ENCODE results near the gene C19orf73. TPM values are rescaled to one million over a fixed set of nuclear protein-coding genes. Genes with fewer than 3 reads are reported as not detected.

Gene C19orf73
- total RNA-seq, 4 donors from 2014 or later = 4.9 to 11.2 (median 8.9) TPM

DNA sequence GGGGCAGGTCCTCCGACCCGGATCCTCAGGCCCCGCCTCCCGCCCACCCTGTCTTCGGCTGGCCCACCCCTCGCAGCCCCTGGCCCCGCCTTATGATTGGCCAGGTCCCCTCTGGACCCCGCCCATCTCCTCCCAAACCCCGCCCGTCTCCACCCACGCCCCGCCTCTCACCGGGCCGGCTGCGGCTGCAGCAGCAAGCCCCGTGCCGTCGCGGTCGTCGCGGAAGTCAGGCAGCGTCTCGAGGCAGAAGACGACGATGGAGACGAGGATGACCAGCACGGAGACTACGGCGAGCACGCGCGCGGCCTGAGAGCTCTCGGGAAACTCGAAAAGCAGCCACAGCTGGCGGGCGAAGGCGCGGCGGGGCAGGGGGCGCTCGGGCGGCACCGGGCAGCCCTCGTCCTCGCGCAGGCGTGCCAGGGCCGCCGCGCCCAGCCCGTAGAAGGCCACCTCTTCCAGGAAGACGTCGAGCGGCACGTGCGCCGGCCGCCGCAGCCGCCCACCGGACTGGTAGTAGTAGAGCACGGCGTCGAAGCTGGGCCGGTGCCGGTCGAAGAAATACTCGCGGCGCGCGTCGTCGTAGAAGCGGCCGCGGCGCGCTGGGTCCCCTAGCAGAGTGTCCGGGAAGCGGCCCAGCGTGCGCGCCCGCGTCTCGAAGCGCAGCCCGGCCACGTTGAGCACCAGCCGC lies 46.9 kb downstream of the C19orf73 start:
- no peak overlapping the region for H3K4me3 ChIP-seq (ENCODE audit: low read depth, poor library complexity, severe bottlenecking)
- TF ChIP-seq, protein P1, sequence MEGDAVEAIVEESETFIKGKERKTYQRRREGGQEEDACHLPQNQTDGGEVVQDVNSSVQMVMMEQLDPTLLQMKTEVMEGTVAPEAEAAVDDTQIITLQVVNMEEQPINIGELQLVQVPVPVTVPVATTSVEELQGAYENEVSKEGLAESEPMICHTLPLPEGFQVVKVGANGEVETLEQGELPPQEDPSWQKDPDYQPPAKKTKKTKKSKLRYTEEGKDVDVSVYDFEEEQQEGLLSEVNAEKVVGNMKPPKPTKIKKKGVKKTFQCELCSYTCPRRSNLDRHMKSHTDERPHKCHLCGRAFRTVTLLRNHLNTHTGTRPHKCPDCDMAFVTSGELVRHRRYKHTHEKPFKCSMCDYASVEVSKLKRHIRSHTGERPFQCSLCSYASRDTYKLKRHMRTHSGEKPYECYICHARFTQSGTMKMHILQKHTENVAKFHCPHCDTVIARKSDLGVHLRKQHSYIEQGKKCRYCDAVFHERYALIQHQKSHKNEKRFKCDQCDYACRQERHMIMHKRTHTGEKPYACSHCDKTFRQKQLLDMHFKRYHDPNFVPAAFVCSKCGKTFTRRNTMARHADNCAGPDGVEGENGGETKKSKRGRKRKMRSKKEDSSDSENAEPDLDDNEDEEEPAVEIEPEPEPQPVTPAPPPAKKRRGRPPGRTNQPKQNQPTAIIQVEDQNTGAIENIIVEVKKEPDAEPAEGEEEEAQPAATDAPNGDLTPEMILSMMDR (IDR thresholded peaks at IDR 0.05) = no peak
- no peak for TF ChIP-seq POLR2A (IDR thresholded peaks at IDR 0.05)
- intact Hi-C loops (cut with DNase I; ENCODE audit: low total_unique reads) = no loop called here
- peak in 1 of 2 donors; percentile 84 for DNase-seq (ENCODE audit: low spot score in 2 of 2)
- WGBS, 2 donors = 5% methylated on average over 31 to 32 of the region's 93 CpGs

DNA sequence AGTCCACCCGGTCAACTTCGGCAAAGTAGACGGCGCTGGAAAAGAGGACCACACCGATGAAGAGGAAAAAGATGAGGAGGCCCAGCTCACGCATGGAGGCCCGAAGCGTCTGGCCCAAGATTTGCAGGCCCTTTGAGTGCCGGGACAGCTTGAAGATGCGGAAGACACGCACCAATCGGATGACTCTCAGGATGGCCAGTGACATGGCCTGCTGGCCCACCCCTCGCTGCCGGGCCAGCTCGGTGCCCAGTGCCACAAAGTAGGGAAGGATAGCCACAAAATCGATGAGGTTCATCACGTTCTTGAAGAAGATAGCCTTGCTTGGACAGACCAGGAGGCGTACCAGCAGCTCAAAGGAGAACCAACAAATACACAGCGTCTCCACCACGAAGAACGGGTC lies 48.5 kb downstream of the C19orf73 start:
- H3K4me3 ChIP-seq (ENCODE audit: low read depth, poor library complexity, severe bottlenecking) = no peak overlapping the region
- intact Hi-C loops (cut with DNase I; ENCODE audit: low total_unique reads) = no loop called here
- 96 to 97% methylated on average over 21 of the region's 21 CpGs for WGBS, 2 donors
- TF ChIP-seq, protein P1 (IDR thresholded peaks at IDR 0.05) = no peak
- TF ChIP-seq POLR2A (IDR thresholded peaks at IDR 0.05) = no peak
- no peak for DNase-seq (ENCODE audit: low spot score in 2 of 2)

DNA sequence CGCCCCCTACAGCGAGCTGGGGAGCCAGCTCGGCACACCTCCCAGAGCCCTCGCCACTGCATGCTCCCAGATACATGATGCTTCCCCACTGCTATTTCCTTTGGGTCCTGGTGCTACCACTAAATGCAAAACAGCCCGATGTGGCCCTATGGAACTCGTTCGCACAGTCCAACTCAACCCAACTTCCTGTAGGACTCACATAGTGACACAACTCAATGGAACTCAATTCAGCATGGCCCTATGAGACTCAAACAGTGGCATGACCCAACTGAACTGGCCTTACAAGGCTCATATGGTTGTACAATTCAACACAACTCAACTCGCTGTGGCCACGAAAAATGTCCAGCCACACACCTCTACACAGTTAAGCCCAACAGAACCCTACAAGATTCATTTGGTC lies 49.9 kb downstream of the C19orf73 start:
- no peak overlapping the region for H3K4me3 ChIP-seq (ENCODE audit: low read depth, poor library complexity, severe bottlenecking)
- DNase-seq (ENCODE audit: low spot score in 2 of 2) = no peak
- 88 to 92% methylated on average over 9 of the region's 9 CpGs for WGBS, 2 donors
- no peak for TF ChIP-seq POLR2A (IDR thresholded peaks at IDR 0.05)
- TF ChIP-seq, protein P1 (IDR thresholded peaks at IDR 0.05) = no peak
- intact Hi-C loops (cut with DNase I; ENCODE audit: low total_unique reads) = no loop called here

Other genes with a start within 250 kb of the C19orf73 start
- 100 to 1,000 TPM in 1 of 4 donors, 10 to 100 TPM in 3; 91.6 to 152 (median 97.5) TPM for gene PPP1R15A, start 246.7 kb downstream of the C19orf73 start, total RNA-seq
- not detected for gene TULP2, start 220.4 kb downstream of the C19orf73 start, total RNA-seq
- 100 to 1,000 TPM; 162 to 269 (median 189) TPM for gene NUCB1, start 218.8 kb downstream of the C19orf73 start, total RNA-seq
- gene DHDH, start 185.4 kb downstream of the C19orf73 start, total RNA-seq = not detected
- gene BAX, start 164.3 kb downstream of the C19orf73 start, total RNA-seq = 10 to 100 TPM; 15.5 to 36.3 (median 31.1) TPM
- 1,000 to 10,000 TPM; 1,012 to 1,617 (median 1,174) TPM for gene FTL, start 153.8 kb downstream of the C19orf73 start, total RNA-seq
- gene GYS1, start 125.8 kb downstream of the C19orf73 start, total RNA-seq = 10 to 100 TPM; 16.4 to 33.3 (median 20.5) TPM
- gene RUVBL2, start 125.3 kb downstream of the C19orf73 start, total RNA-seq = 10 to 100 TPM; 61.3 to 83.8 (median 83.3) TPM
- gene LHB, start 102.1 kb downstream of the C19orf73 start, total RNA-seq = 1 to 10 TPM in 3 of 4 donors, not detected in 1; 1.2 to 4.2 (median 1.8) TPM
- not detected for gene CGB3, start 94.8 kb downstream of the C19orf73 start, total RNA-seq
- gene CGB2, start 87.3 kb downstream of the C19orf73 start, total RNA-seq = not detected
- 1 to 10 TPM in 1 of 4 donors, not detected in 3; 2.2 TPM for gene CGB1, start 82.2 kb downstream of the C19orf73 start, total RNA-seq
- not detected for gene CGB5, start 75.3 kb downstream of the C19orf73 start, total RNA-seq
- gene CGB8, start 70.0 kb downstream of the C19orf73 start, total RNA-seq = not detected
- gene CGB7, start 61.4 kb downstream of the C19orf73 start, total RNA-seq = 1 to 10 TPM; 1.0 to 8.8 (median 2.2) TPM
- gene NTF4, start 54.3 kb downstream of the C19orf73 start, total RNA-seq = 10 to 100 TPM in 1 of 4 donors, 1 to 10 TPM in 3; 7.4 to 16.8 (median 8.4) TPM
- gene KCNA7, start 46.4 kb downstream of the C19orf73 start, total RNA-seq = under 1 TPM in 1 of 4 donors, not detected in 3; 0.06 TPM
- 100 to 1,000 TPM; 172 to 375 (median 285) TPM for gene SNRNP70, start 33.7 kb downstream of the C19orf73 start, total RNA-seq
- gene LIN7B, start 4.8 kb downstream of the C19orf73 start, total RNA-seq = 10 to 100 TPM; 53.9 to 62.5 (median 54.7) TPM
- 10 to 100 TPM; 52.3 to 78.1 (median 64.4) TPM for gene PPFIA3, start 401 bp upstream of the C19orf73 start, total RNA-seq
- gene HRC, start 36.3 kb upstream of the C19orf73 start, total RNA-seq = 1 to 10 TPM; 1.1 to 4.0 (median 1.2) TPM
- 10 to 100 TPM; 50.7 to 76.2 (median 70.3) TPM for gene TRPM4, start 38.6 kb upstream of the C19orf73 start, total RNA-seq
- gene SLC6A16, start 206.0 kb upstream of the C19orf73 start, total RNA-seq = 1 to 10 TPM in 1 of 4 donors, under 1 TPM in 2, not detected in 1; 0.55 to 1.2 (median 0.95) TPM
- 1 to 10 TPM; 2.6 to 8.5 (median 5.9) TPM for gene CD37, start 216.3 kb upstream of the C19orf73 start, total RNA-seq
- gene TEAD2, start 243.3 kb upstream of the C19orf73 start, total RNA-seq = 10 to 100 TPM in 2 of 4 donors, 1 to 10 TPM in 2; 1.3 to 17.6 (median 9.8) TPM
- 1 to 10 TPM in 1 of 4 donors, not detected in 3; 3.0 TPM for gene DKKL1, start 244.7 kb upstream of the C19orf73 start, total RNA-seq

Measured in lower leg skin (tissue), 4 donors.